Jurkat, Clone E6-1 (cell line): ENCODE results near the gene TMIE.

Experiments used
- DNase-seq: peaks from one replicate; pipeline ENCODE4 v3.0.0-alpha.2; 2011; ENCODE audit warnings: low read depth, low spot score
- H3K4me3 ChIP-seq: 2 replicates; pipeline ENCODE4 v1.5.1; 2011; ENCODE audit warnings: mild to moderate bottlenecking, low read length, control low read depth, moderate library complexity

The TMIE gene

DNA sequence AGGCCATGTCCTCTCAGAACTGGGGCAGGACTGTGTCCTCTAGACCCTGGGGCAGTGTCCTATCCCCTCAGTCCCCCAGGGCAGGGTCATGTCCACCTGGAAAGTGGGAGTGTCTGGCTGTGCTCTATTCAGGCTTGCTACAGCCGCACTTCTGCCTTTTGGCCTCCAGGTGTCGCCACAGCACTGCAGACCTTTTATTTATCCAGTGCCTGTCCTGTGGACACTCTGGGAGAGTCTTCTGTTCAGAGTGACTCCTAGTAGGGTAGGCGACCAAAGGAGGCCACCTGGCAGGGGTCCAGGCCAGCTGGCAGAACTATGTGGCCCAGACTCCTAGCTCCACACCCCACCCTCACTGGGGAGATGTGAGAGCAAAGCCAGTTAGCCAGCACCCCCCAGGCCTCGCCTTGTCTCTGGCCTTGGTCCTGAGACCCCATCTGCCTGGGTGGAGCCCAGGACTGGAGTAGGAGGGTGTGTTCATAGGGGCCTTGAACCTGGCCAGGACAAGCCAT is 3.9 kb downstream of the TMIE start:
- DNase-seq: peak; percentile 39
- no peak overlapping the region for H3K4me3 ChIP-seq

DNA sequence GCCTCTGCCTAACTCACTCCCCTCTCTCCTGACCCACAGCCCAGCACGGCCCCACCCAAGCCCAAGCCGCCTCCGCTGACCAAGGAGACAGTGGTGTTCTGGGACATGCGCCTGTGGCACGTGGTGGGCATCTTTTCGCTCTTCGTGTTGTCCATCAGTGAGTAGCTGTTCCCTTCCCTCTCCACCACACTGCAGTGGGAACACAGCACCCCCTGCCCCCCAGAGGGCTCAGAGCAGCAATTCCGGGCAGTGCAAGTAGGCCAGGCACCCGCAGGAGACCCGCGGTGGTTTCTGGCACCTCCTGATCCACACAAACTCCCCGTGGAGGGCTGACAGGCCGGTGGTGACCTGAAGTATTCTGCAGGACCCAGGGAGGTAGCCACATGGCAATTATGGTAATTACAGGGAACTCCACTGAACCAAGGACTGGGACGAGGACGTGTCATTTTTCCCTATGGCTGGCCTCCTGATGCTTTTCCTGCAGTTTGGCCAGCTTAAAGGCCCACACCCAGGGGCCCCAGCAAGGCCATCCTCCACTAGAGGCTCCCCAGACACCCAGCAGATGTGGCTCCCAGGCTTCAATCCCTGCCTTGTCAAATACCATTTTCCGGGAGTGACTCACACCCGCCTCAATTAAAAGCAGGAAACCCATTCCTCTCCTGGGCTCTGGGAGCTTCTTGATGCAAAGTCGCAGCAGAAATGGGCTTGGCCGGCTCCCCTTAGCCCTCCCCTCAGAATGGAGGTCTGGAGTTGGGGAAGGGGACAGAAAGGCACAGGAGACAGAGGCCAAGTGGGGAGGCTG is 4.8 kb downstream of the TMIE start:
- no peak for DNase-seq
- no peak overlapping the region for H3K4me3 ChIP-seq

DNA sequence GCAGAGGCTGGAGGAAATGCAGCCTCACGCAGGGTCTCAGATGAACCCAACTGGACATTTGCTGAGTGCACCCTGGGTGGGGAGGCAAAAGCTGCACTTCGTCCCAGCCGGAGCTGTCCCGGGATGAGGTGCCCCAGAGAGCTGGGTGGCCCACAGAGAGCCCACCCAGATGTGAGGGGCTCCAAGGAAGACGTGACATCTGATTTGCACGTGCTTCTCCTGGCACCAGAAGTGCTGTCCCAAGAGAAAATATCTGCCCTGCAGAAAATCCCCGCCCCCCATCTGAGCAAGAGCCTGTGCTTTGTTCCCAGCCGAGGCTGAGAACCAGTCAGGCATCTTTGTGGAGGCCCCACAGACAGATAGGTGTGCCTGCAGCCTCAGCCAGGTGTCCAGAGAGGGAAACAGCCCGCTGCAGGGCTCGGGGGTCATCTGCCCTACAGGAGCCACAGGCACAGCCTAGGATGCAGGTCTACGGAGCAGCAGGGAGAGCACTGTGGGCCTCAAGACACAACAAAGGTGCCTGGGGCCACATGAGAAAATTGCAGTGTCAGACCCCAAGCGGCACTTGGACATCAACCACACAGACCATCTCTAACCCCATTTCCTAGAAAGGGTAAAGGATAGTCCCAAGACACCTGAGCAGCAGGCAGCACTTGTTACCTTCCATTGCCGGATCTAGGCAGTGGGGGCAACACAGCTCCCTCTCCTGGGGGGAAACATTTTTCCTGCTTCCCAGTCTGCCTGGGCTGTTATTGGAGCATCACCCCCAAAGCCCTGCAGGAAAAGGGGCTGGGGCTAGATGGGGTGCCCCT is 5.8 kb downstream of the TMIE start:
- DNase-seq: no peak

DNA sequence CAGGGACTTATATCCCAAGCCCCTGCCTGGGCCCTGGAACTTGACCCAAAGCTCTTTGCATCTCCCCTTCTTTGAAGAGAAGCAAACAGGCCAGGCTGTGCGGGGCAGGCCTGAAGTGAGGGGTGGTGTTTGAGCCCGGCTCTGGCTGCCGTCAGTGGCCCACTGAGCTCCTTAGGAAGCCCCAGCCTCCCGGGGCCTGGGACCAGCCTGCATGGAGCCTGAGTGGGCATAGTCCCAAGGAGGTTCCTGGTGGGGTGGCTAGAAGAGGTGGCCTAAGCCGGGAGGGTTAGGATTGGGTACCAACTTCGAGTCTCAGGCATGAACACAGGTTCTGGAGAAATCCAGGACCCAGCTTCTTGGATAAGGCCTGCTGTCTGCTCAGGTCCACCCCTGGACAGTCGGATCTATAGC is 6.4 kb downstream of the TMIE start:
- no peak for DNase-seq
- no peak overlapping the region for H3K4me3 ChIP-seq

More for the DNA sequence above, 5.8 kb downstream of the TMIE start:
- H3K4me3 ChIP-seq: no peak overlapping the region

DNA sequence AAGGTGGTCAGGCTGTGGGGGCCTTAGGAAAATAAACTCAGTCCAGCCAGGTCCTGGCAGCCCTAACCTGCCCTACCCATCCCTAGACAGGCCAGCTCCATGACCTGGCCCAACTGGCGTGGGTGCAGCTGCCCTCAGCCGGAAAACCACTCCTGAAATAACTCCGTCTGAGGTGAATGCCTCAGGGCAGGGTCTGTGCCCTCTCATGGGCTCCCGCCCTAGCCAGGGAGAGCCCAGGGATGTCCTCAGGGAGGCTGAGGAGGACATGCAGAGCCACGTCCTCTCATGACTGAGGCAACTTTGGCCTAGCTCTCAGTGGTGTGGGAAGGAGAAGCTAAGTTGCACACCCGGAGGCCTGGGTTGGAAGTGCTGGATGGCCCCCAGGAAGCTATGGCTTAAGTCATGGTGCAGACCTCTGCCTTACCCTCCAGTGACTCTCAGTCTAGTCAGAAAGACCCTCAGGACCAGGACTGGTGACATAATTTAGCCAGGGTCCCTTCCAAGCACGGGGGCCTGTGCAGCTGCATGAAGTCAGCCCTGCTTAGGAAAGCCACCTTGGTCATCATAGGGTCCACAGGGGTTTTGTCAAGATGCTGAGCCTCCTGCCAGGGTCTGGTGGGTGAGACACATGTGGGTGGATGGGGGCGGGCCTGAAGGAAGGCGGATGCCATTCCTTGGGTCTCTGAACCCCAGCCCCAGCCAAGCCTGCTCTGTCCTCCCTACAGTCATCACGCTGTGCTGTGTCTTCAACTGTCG is 7.4 kb downstream of the TMIE start:
- no peak for DNase-seq
- H3K4me3 ChIP-seq: no peak overlapping the region

DNA sequence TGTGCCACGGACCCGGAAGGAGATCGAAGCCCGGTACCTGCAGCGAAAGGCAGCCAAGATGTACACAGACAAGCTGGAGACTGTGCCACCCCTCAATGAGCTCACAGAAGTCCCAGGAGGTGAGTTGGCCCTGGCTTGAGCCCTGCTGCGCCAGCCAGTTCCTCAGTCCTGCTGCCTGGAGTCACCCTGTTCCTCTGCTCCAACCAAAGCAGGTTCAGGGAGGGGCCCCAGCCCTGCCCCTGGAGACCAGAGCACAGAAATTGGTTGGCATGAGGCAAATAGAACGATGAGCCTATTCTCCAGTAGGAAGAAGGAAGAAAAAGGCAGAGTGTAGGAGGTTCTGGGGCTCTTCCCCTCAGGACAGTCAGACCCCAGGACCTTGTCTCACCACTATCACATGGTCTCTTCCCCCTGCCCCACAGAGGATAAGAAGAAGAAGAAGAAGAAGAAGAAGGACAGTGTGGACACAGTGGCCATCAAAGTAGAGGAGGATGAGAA is 8.0 kb downstream of the TMIE start:
- H3K4me3 ChIP-seq: no peak overlapping the region
- no peak for DNase-seq

DNA sequence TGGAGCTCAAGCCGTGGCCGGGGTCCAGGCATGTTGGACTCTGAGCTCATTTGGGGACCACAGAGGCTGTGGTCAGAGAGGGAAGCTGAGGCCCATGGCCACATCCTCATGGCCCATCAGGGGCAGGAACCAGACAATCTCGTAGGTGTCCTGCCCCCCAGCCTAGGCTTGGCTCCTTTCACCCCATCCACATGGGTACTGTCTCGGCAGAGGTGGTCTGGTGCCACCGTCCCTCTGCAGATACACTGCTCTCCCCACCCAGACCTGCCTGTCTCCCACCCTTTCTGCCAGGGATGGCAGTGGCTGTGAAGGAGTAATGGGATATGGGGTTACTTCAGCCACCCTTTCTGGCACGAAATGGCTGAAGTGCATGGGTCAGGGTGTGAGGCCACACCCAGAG is 8.5 kb downstream of the TMIE start:
- DNase-seq: no peak
- no peak overlapping the region for H3K4me3 ChIP-seq

DNA sequence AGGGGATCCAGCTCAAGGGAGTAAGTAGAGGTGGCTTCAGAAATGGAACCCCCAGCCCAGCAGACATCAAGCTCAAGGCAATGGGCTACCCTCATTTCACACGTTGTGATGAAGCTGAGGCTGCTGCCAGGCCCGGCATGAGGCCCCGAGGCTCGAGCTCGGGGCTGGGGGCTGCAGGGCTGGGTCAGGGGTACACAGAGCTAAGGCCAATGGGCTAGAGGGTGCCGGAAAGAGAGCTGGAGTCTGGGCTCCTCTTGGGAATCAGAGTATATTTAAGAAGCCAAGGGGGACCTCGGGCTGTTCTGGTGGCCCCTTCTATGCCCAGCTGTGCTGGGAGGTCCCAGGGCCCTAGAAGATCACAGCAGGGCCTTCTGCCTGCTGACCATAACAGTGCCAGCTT is 9.0 kb downstream of the TMIE start:
- no peak overlapping the region for H3K4me3 ChIP-seq
- no peak for DNase-seq

DNA sequence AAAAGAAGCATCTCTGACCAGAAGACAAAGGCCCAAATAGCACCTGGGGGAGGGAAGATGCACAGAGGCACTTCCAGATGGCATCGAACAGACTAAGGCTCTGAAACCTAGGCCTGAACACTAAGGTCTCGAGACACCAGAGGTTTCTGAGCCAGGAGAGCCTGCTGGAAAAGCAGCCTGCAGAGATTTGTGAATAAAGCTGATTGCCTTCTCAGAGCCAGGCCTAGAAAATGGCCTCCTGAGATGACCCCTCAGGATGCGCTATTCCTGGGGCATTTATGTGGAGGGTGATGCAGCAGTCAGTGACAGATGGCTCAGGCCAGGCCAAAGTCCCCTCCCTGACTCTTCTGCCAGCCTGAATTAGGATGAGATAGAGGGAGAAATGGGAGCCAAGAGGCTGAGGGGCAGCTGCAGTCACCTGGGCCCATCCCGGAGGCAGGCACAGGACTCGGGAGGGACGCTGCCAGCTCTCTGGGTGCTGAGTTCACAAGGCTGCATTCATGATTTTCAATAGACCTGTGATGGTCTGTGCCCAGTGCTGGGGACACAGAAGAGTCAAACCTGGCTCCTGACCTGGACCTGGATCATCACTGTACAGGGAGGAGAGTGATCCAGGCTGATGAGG is 9.6 kb downstream of the TMIE start:
- no peak overlapping the region for H3K4me3 ChIP-seq
- no peak for DNase-seq

DNA sequence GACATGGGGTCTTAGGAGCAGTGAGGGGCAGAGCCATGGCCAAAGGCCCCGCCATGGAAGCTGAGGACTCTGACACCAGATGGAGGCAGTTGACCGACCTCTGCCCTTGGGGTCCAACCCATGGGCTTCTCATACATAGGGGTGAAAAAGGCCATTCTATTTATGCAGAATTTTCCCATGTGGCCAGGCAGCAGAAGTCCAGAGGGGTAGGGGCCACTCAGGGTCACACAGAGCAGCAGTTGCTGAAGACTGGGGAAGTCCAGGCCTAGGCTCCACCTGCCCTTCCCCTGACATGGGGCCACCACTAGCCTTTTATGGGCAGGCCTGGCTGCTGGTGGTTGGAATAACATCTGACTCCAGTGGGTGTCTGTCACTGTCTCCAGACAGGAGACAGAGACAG is 10.1 kb downstream of the TMIE start:
- H3K4me3 ChIP-seq: no peak overlapping the region
- DNase-seq: no peak

DNA sequence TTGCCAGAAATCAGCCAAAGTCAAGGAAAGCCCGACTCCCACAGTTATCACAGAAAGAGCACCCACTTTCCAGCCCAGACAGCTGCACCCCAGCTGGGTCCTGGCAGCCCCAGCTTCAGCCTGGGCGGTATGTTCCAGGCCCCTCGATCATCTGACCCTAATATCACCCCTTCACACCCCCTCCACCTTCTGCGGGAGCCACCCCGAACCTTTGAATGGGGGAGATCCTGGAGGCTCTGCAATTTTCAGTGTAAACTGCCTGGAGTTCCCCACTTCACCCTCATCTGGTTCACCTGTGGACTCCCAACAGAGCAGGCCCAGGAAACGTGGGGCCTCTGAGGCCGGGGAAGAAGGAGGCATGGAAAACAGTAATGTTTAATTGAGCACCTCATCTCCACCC is 10.6 kb downstream of the TMIE start:
- no peak for DNase-seq
- H3K4me3 ChIP-seq: no peak overlapping the region

DNA sequence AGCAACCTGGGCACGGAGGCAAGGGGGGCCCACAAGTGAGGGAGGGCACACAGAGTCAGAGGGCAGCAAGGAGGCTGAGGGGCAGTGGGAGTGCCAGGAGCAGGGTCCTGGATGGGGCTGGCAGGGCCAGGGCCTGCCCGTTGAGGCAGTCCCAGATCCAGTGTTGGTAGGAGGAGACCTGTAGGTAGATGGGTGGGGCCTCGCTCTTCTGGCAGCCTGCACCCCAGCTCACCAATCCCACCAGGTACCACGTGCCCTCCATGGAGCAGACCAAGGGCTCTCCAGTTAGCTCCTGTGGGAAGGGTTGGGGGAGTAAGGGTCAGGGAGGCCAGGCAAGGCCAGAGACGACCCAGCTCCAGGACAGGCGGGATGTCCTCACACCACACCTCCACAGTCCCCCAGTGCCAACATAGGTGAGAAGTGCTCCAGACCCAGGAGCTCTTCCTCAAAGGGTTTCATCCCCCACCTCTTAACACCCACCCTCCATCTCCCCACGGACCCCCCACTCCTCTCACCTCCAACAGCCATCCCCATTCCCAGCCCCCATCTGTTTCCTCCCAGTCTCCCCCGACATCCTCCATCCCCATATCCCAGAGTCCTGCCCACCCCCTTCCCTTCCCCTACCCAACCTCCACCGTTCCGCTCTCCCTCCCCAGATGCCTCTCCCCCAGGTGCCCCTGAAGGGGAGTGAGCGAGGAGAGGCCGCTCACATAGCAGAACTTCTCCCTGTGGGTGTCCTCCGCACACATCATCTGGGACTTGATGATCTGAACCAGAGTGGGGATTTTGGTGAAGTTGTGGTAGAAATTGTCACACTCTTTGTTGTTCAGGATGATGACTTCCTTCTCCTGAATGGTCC is 11.2 kb downstream of the TMIE start:
- no peak for DNase-seq
- no peak overlapping the region for H3K4me3 ChIP-seq

DNA sequence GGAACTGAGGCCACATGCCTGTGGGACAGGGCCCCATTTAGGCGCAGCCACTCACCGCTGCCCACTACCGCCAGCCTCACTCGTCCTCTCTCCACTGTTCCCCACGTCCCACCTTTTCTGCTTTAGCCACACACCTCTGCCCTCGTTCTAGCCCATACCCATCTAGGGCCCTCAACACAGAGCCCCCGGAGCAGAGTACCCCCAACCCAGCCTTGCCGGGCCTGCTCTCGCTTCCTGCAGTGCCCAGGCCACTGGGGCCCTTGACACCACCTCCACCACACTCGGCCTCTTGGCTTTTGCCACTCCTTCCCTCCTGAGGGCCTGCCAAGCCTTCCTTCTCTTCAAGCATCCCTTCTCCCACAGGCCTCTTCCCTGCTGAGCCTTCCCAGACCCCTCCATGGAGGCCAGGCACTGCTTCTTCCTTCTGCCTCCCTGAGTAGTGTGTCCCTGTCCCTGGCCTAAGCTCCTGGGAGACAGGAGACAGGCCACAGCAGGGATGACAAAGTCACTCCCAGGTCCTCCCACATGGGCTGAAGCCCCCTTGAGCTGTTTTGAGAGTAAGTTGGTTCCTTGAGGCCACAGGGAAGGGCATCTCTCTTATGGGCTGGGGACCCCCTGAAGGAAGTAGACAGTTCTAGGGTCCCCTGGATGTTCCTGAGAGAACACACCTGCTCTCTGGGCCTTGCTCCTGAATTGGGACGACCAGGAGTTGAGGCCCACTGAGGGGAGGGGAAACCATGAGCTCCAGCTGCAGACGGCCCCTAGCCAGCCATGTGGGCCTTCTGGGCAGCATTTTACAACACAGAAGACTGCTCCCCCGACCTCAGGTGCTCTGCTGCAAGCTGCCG is 12.1 kb downstream of the TMIE start:
- no peak overlapping the region for H3K4me3 ChIP-seq
- no peak for DNase-seq

DNA sequence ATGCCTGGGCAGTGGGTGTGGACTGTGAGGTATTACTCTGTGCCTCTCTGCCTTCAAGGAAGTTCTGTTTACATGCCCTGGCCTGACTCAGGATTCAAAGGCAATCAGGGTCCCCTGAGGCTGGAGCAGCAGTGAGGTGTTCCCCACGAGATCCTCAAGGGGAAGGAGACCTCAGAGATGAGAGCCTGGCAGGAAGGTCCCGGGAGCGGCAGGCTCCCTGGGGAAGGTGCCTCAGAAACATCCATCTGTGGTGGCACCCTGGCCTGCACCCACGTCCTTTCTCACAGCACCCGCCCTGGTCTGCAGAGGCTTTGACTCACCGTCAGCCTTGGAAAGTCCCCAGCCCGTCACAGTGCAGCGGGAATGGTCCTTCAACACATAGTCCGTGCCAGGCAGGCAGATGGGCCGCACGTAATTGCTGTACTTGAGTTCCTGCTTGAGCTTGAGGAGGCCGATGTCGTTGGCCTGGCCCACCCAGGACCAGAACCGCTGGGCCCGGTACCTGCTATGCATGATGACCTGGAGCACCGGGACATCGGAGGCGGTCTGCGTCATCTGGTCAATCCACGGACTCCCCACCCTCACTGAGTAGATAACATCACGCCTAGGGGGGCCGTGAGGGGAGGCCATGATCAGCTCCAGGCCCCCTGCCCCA is 12.8 kb downstream of the TMIE start:
- no peak for DNase-seq
- H3K4me3 ChIP-seq: no peak overlapping the region

DNA sequence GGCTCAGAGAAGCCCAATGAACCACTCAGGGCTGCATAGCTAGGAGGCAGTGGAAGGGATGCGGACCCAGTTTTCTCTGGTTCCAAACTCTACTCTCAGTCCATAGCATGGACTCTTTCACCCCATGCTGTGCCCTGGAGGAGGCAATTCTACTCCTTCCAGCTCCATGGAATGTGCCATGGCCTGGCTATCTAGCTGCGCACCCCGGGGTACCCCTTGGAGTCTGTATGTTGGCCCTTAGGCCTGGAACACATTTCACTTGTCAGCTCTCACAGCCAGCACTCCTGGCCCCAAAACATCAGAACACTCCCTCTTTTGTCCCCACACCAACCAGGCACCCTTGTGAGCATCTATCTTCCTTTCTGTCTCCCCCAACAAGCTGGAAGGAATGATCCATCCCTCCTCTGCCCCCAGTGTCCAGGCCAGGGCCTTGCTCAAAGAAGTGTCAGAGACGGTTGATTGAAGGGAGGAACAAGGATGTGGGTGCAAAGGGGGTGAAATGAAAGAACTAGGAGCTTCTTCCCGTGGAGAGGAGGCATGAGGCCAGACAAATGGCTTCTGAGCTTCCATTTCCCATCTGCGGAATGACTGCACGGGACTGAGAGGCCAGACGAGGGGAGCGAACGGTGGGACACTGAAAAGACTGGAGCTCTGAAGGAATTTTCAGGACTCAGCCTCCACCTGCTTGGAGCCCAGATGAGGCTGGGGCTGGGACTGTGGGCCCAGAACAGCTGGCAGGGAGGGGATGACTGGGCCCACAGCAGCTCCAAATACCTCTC is 13.7 kb downstream of the TMIE start:
- DNase-seq: no peak
- no peak overlapping the region for H3K4me3 ChIP-seq

DNA sequence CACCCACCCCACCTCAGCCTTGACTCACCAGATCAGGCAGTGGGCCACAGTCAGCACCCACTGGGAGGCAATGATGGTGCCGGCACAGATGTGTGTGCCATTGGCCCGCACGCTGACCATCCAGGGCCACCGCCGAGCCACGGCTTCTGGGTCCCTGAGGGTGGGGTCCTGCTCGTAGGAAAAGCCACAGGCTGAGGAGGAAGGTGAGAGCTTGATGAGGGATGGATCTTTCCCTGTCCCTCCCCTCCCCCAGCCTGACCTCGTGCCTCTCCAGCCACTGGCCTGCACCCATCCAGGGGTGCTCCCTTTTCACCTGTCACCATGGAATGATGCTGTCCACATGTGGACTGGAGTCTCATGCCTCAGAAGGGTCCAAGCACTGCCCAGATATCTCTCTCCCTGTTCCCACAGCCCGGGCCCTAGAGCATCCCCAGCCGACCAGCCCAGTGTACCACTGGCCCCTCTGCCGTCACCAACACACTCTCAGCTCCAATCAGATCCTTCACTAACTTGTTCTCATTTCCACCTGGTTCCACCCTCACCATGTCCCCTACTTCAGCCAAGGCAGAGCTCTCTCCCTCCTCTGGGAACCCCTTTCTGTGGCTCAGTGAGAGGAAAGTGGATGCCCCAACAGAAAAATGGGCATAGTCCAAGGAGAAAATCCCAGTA is 14.4 kb downstream of the TMIE start:
- DNase-seq: no peak
- H3K4me3 ChIP-seq: no peak overlapping the region
